CD4-positive, alpha-beta T cell (primary cell): Measurements from ENCODE around the gene RBMS1. TPM values are rescaled to one million over a fixed set of nuclear protein-coding genes. Genes with fewer than 3 reads are reported as not detected.

Experiments
- ATAC-seq: fragments of 200-7000 bp; cut with Tn5 transposase; one replicate; pipeline ENCODE4 v1.10.0; 2022; ENCODE audit warnings: mild to moderate bottlenecking; ENCODE audit not compliant: poor library complexity
- CTCF ChIA-PET: fragments of 350-600 bp; sonication (Branson Sonifier 250); formaldehyde crosslinking; loops from one replicate; lab custom pipeline; 2021; ENCODE audit warnings: antibody characterized with exemption, inconsistent platforms; lab: Charles Lee
- POLR2A ChIA-PET: fragments of 350-600 bp; sonication (Branson Sonifier 250); formaldehyde crosslinking; loops from one replicate; lab custom pipeline; 2021; ENCODE audit warnings: antibody characterized with exemption, inconsistent platforms; lab: Charles Lee
- DNase-seq, 14 experiments: peaks; one replicate each; pipeline ENCODE4 v3.0.0-alpha.2; 2013 to 2020; ENCODE audit warnings: mixed read lengths in 2 of 14
- H3K27ac ChIP-seq, 2 donors: one replicate each; pipeline versions ENCODE4 v1.5.1 to v1.7.0; 2013; ENCODE audit warnings: low read length in 2 of 2, low read depth in 1 of 2, mild to moderate bottlenecking in 1 of 2
- H3K27me3 ChIP-seq, 2 experiments: 1 replicate in 1 of 2; 2 replicates in 1 of 2; pipeline versions ENCODE4 v1.6.1 to v1.7.0; 2013; ENCODE audit warnings: low read length in 2 of 2, control low read depth in 1 of 2, mild to moderate bottlenecking in 1 of 2, moderate library complexity in 1 of 2; ENCODE audit not compliant: insufficient read depth in 2 of 2, control insufficient read depth in 1 of 2
- H3K36me3 ChIP-seq: one replicate; pipeline ENCODE4 v1.6.1; 2013; ENCODE audit warnings: low read length, control low read depth; ENCODE audit not compliant: insufficient read depth
- H3K4me1 ChIP-seq: one replicate; pipeline ENCODE4 v1.6.1; 2013; ENCODE audit warnings: low read length, control low read depth; ENCODE audit not compliant: insufficient read depth
- H3K4me3 ChIP-seq: one replicate; pipeline ENCODE4 v1.5.1; 2013; ENCODE audit warnings: mild to moderate bottlenecking, low read length, moderate library complexity
- H3K9me3 ChIP-seq, 2 experiments: 1 replicate in 1 of 2; 2 replicates in 1 of 2; pipeline versions ENCODE4 v1.6.1 to v1.7.0; 2013; ENCODE audit warnings: low read length in 2 of 2, mild to moderate bottlenecking in 2 of 2, control low read depth in 1 of 2, moderate library complexity in 1 of 2; ENCODE audit not compliant: control insufficient read depth in 1 of 2, insufficient read depth in 1 of 2
- H3K27ac Mint-ChIP-seq: one replicate; pipeline ENCODE4 v1.8.0; 2020; ENCODE audit warnings: mixed read lengths
- H3K27me3 Mint-ChIP-seq: one replicate; pipeline ENCODE4 v1.8.0; 2021; ENCODE audit warnings: mixed read lengths
- H3K36me3 Mint-ChIP-seq: one replicate; pipeline ENCODE4 v1.8.0; 2021; ENCODE audit warnings: low read depth, mixed read lengths
- H3K4me1 Mint-ChIP-seq: one replicate; pipeline ENCODE4 v1.8.0; 2021; ENCODE audit warnings: low read depth, mixed read lengths
- H3K4me3 Mint-ChIP-seq: one replicate; pipeline ENCODE4 v1.8.0; 2020; ENCODE audit warnings: mild to moderate bottlenecking, mixed read lengths
- H3K9me3 Mint-ChIP-seq: one replicate; pipeline ENCODE4 v1.8.0; 2020; ENCODE audit warnings: mixed read lengths
- intact Hi-C, 2 experiments: fragments of 100-400 bp; cut with DNase I in 1 of 2; cut with micrococcal nuclease in 1 of 2; formaldehyde crosslinking; loops; one replicate each; pipeline versions ENCODE4 v1.15.1 to v1.9.0; 2023 to 2025; cut with DNase I, micrococcal nuclease
- total RNA-seq, 174 experiments: library from RNA in 2 of 174; stranded (reverse) in 2 of 174; gene quantifications; one replicate each; pipeline ENCODE4 v1.2.3 and lab custom pipeline; 2021 to 2026
- TF ChIP-seq, protein P1 (sequence below): fragments of 200-600 bp; IDR thresholded peaks from one replicate; pipeline ENCODE4 v1.8.0; 2022; ENCODE audit warnings: antibody characterized with exemption, mild to moderate bottlenecking

The RBMS1 gene
- total RNA-seq, 2 experiments from 2014 or later: 88.6 to 90.3 TPM

DNA sequence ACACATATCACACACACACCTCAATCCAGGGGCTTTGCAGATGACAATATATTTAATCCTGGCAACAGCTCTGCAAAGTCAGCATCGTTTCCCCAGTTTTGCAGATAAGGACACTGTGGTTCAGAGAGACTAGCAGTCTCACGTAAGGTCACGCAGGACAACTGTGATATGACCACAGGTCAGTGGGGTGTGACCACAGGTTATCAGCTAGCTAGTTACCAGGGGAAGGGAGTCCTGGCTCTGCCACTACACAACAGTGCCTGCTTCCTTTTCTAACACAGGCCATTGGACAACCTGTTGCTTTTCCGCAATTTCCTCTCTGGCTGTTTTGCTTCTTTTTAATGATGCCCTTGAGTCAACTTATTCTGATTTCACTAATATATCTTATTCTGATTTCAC, 33.3 kb downstream of the RBMS1 start:
- peaks cover 30% of the 10 kb centered on the region for H3K4me1 ChIP-seq
- H3K4me3 ChIP-seq: no peak overlapping the region
- H3K9me3 Mint-ChIP-seq: no peaks in the 10 kb centered on the region
- H3K27ac ChIP-seq: no peak overlapping the region
- H3K9me3 ChIP-seq: no peaks in the 10 kb centered on the region
- ATAC-seq (no peak), DNase-seq (no peak)
- no peaks in the 10 kb centered on the region for H3K27me3 Mint-ChIP-seq
- peaks cover 83% of the 10 kb centered on the region for H3K4me1 Mint-ChIP-seq
- H3K36me3 ChIP-seq: peaks cover 2% of the 10 kb centered on the region
- intact Hi-C loops: loop anchor here in 1 of 2 experiments (2.0 kb wide), 1 partner anchor 18 kb away; no protein-coding TSS in a partner anchor
- TF ChIP-seq, protein P1, sequence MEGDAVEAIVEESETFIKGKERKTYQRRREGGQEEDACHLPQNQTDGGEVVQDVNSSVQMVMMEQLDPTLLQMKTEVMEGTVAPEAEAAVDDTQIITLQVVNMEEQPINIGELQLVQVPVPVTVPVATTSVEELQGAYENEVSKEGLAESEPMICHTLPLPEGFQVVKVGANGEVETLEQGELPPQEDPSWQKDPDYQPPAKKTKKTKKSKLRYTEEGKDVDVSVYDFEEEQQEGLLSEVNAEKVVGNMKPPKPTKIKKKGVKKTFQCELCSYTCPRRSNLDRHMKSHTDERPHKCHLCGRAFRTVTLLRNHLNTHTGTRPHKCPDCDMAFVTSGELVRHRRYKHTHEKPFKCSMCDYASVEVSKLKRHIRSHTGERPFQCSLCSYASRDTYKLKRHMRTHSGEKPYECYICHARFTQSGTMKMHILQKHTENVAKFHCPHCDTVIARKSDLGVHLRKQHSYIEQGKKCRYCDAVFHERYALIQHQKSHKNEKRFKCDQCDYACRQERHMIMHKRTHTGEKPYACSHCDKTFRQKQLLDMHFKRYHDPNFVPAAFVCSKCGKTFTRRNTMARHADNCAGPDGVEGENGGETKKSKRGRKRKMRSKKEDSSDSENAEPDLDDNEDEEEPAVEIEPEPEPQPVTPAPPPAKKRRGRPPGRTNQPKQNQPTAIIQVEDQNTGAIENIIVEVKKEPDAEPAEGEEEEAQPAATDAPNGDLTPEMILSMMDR: no peak
- CTCF ChIA-PET: no interaction called here
- peaks cover 20% of the 10 kb centered on the region for H3K36me3 Mint-ChIP-seq
- H3K27me3 ChIP-seq: no peaks in the 10 kb centered on the region
- no peak overlapping the region for H3K4me3 Mint-ChIP-seq
- POLR2A ChIA-PET: no interaction called here
- no peak overlapping the region for H3K27ac Mint-ChIP-seq

DNA sequence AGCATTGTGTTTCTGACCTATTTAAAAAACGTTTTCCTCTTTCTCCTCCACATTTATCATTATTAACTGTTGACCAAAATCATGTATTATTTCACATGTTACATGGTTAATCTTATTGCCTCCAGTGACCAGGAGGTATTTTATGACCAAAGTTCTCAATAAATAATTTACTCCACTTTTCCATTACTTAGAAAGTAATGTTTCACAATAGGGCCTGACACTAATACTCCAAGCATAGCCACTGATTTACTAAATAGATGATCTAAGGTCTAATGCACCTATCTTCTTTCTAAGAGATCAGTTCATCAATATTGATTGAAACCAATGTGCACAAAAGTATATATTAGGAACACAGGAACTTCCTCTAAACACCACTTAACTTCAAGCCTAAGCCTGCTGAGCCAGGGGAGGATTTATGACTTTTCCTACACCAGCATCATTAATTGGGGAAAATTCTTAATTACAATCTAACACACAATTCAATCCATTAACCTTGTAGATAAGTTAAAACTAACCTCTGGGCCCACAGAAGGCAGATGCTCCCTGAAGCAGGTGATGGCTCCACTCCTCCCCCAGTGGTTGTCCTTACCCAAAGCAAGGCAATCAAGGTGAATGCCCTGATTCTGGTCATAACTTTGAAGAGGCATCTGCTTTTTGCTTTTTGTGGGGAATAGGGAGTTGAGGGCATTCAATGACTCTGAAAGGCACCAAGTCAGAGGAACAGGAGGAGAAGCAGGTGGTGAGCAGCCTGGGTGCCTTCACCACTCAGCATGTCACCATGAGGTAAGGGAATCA, 33.9 kb downstream of the RBMS1 start:
- H3K9me3 ChIP-seq: no peaks in the 10 kb centered on the region
- no peak overlapping the region for H3K27ac ChIP-seq
- peaks cover 2% of the 10 kb centered on the region for H3K36me3 ChIP-seq
- POLR2A ChIA-PET: no interaction called here
- ATAC-seq (no peak), DNase-seq (peak in 1 of 14 experiments; percentile 35)
- TF ChIP-seq, protein P1: no peak
- Mint-ChIP-seq H3K4me3 (peak overlapping the region; percentile 25), H3K9me3 (no peaks in the 10 kb centered on the region), H3K4me1 (peaks cover 77% of the 10 kb centered on the region), H3K36me3 (peaks cover 24% of the 10 kb centered on the region), H3K27ac (peak overlapping the region; percentile 38), H3K27me3 (no peaks in the 10 kb centered on the region)
- H3K27me3 ChIP-seq: no peaks in the 10 kb centered on the region
- no peak overlapping the region for H3K4me3 ChIP-seq
- intact Hi-C loops: loop anchor here in 1 of 2 experiments (2.0 kb wide), 1 partner anchor 17 kb away; no protein-coding TSS in a partner anchor
- peaks cover 30% of the 10 kb centered on the region for H3K4me1 ChIP-seq
- CTCF ChIA-PET: no interaction called here

DNA sequence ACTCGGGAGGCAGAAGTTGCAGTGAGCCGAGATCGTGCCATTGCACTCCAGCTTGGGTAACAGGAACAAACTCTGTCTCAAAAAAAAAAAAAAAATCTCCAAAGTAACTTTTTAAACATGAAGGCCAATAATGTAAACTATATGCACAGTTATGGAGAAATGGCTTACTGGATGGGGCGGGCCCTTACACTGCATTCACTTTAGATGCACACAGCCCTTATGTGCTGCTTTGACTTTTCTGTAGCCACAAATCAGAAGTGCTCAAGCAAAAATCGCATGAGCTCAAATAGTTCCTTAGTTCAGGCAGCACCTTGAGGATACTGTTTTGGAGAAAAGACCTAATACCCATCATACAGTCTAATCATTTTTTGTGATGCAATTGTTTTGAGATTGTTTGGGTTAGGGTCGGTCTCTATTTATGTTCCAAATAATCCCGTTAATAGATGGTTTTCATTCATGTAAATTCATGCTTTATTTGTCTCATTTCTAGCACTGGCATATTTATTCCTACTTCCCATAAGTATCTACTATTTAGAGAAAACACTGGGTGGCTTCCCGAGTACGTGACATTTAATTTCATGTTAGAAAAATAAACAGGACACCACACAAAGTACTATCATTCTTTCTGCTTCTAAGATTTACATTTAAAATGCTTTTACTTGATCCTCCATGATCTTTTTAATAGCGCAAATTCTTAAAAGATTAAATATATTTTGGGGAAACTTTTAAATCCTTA, 34.7 kb downstream of the RBMS1 start:
- Histone ChIP-seq H3K27me3 (no peaks in the 10 kb centered on the region), H3K36me3 (peaks cover 2% of the 10 kb centered on the region), H3K4me3 (no peak overlapping the region), H3K27ac (no peak overlapping the region), H3K4me1 (peaks cover 33% of the 10 kb centered on the region), H3K9me3 (no peaks in the 10 kb centered on the region)
- Mint-ChIP-seq H3K27ac (no peak overlapping the region), H3K4me1 (peaks cover 69% of the 10 kb centered on the region), H3K9me3 (no peaks in the 10 kb centered on the region), H3K27me3 (no peaks in the 10 kb centered on the region), H3K36me3 (peaks cover 24% of the 10 kb centered on the region), H3K4me3 (no peak overlapping the region)
- TF ChIP-seq, protein P1: no peak
- ATAC-seq (no peak), DNase-seq (no peak)
- ChIA-PET CTCF (interaction anchor here (0.7 kb wide), 1 partner anchor 294 kb away, joined by 3 read pairs; no protein-coding TSS in a partner anchor), POLR2A (no interaction called here)
- intact Hi-C loops: no loop called here
